Glomerular visceral epithelial cell (primary cell): ENCODE results near the gene F2RL2.
"Not testable (repeated sequence)": the region's sequence is repeated elsewhere in the genome, so short reads cannot be mapped to it uniquely, and the experiment has no call there.

Source experiments
- DNase-seq: peaks from one replicate; pipeline ENCODE4 v3.0.0-alpha.2; 2016; ENCODE audit errors: extremely low spot score

Gene F2RL2

GRCh38 chr5:76620166-76620565, 3.0 kb downstream of the F2RL2 start:
- DNase-seq = no peak

- DNase-seq = peak; percentile 65
These were observed 5.5 kb downstream of the F2RL2 start for GRCh38 chr5:76617675-76618074.

- no peak for DNase-seq
These were observed 6.0 kb downstream of the F2RL2 start for GRCh38 chr5:76617229-76617628.

GRCh38 chr5:76616206-76616605, 7.0 kb downstream of the F2RL2 start:
- DNase-seq = no peak

- DNase-seq = no peak
These were observed 7.4 kb downstream of the F2RL2 start for GRCh38 chr5:76615759-76616158.

- no peak for DNase-seq
These were observed 10.3 kb downstream of the F2RL2 start for GRCh38 chr5:76612942-76613341.

- DNase-seq = no peak
These were observed 13.0 kb downstream of the F2RL2 start for GRCh38 chr5:76610196-76610595.

- no peak for DNase-seq
These were observed 14.4 kb downstream of the F2RL2 start for GRCh38 chr5:76608833-76609232.

- DNase-seq = no peak
These were observed 15.8 kb downstream of the F2RL2 start for GRCh38 chr5:76607353-76607871.

GRCh38 chr5:76606701-76607100, 16.5 kb downstream of the F2RL2 start:
- no peak for DNase-seq

- no peak for DNase-seq
These were observed 18.4 kb downstream of the F2RL2 start for GRCh38 chr5:76604838-76605237.

- not testable (repeated sequence) for DNase-seq
These were observed 19.2 kb downstream of the F2RL2 start for GRCh38 chr5:76603991-76604390.

- no peak for DNase-seq
These were observed 21.0 kb downstream of the F2RL2 start for GRCh38 chr5:76602094-76602726.

GRCh38 chr5:76601470-76601869, 21.7 kb downstream of the F2RL2 start:
- peak; percentile 70 for DNase-seq

GRCh38 chr5:76600716-76601115, 22.5 kb downstream of the F2RL2 start:
- DNase-seq = no peak

GRCh38 chr5:76598531-76598930, 24.7 kb downstream of the F2RL2 start:
- DNase-seq = no peak

- no peak for DNase-seq
These were observed 27.3 kb downstream of the F2RL2 start for GRCh38 chr5:76595755-76596481.

- no peak for DNase-seq
These were observed 29.1 kb downstream of the F2RL2 start for GRCh38 chr5:76594107-76594506.

- DNase-seq = no peak
These were observed 30.5 kb downstream of the F2RL2 start for GRCh38 chr5:76592692-76593091.

- DNase-seq = no peak
These were observed 31.8 kb downstream of the F2RL2 start for GRCh38 chr5:76591366-76591765.

GRCh38 chr5:76590027-76590426, 33.2 kb downstream of the F2RL2 start:
- no peak for DNase-seq

- no peak for DNase-seq
These were observed 36.7 kb downstream of the F2RL2 start for GRCh38 chr5:76586531-76586930.

- no peak for DNase-seq
These were observed 37.4 kb downstream of the F2RL2 start for GRCh38 chr5:76585783-76586217.
